Astrocyte (in vitro differentiated cells and primary cell): Measurements from ENCODE around the gene SLC4A3.
"Not testable (repeated sequence)": the region's sequence is repeated elsewhere in the genome, so short reads cannot be mapped to it uniquely, and the experiment has no call there.

Source experiments
- CTCF ChIP-seq: IDR thresholded peaks from 2 replicates; pipeline ENCODE4 v1.5.1; 2011; ENCODE audit warnings: low read depth, mild to moderate bottlenecking, inconsistent platforms, low read length, moderate library complexity; ENCODE audit not compliant: insufficient read depth
- EZH2 ChIP-seq: IDR thresholded peaks from 2 replicates; pipeline ENCODE4 v1.6.1; 2012; ENCODE audit warnings: mild to moderate bottlenecking, low read length, inconsistent platforms; ENCODE audit not compliant: insufficient read depth

GRCh38 chr2:219683474-219683873 lies 56.0 kb downstream of the SLC4A3 start:
- not testable (repeated sequence) for TF ChIP-seq CTCF, EZH2
